Natural killer cell (primary cell): Measurements from ENCODE around the gene SLC26A2. TPM values are rescaled to one million over a fixed set of nuclear protein-coding genes. Genes with fewer than 3 reads are reported as not detected.

Experiments
- ATAC-seq, 3 donors: fragments of 150-1000 bp in 2 of 3; fragments of 200-7000 bp in 1 of 3; cut with Tn5 transposase; 1 replicate in 1 of 3; 2 replicates in 2 of 3; pipeline ENCODE4 v1.10.0; 2021; ENCODE audit warnings: mild to moderate bottlenecking in 2 of 3, moderate library complexity in 2 of 3
- DNase-seq, 2 donors: peaks; one replicate each; pipeline versions ENCODE4 v3.0.0 to v3.0.0-alpha.2; 2013 to 2021; ENCODE audit warnings: mixed read lengths in 1 of 2
- H3K27ac ChIP-seq: one replicate; pipeline ENCODE4 v1.5.1; 2013; ENCODE audit warnings: mild to moderate bottlenecking, low read length
- H3K27me3 ChIP-seq: one replicate; pipeline ENCODE4 v1.6.1; 2013; ENCODE audit warnings: low read length; ENCODE audit not compliant: control insufficient read depth, insufficient read depth
- H3K36me3 ChIP-seq: one replicate; pipeline ENCODE4 v1.6.1; 2013; ENCODE audit warnings: low read length; ENCODE audit not compliant: control insufficient read depth, insufficient read depth
- H3K4me1 ChIP-seq: one replicate; pipeline ENCODE4 v1.6.1; 2013; ENCODE audit warnings: low read length; ENCODE audit not compliant: control insufficient read depth, insufficient read depth
- H3K4me3 ChIP-seq: one replicate; pipeline ENCODE4 v1.5.1; 2013; ENCODE audit warnings: low read length
- H3K9me3 ChIP-seq: one replicate; pipeline ENCODE4 v1.6.1; 2013; ENCODE audit warnings: low read length; ENCODE audit not compliant: control insufficient read depth, insufficient read depth
- H3K27ac Mint-ChIP-seq, 2 donors: one replicate each; pipeline ENCODE4 v1.8.0; 2022; ENCODE audit warnings: mild to moderate bottlenecking in 2 of 2, mixed read lengths in 2 of 2, moderate library complexity in 1 of 2
- H3K27me3 Mint-ChIP-seq, 2 donors: one replicate each; pipeline ENCODE4 v1.8.0; 2022; ENCODE audit warnings: low read depth in 2 of 2, mixed read lengths in 2 of 2
- H3K36me3 Mint-ChIP-seq: one replicate; pipeline ENCODE4 v1.8.0; 2022; ENCODE audit warnings: mixed read lengths
- H3K4me1 Mint-ChIP-seq, 2 donors: one replicate each; pipeline ENCODE4 v1.8.0; 2022; ENCODE audit warnings: mixed read lengths in 2 of 2
- H3K4me3 Mint-ChIP-seq: one replicate; pipeline ENCODE4 v1.8.0; 2022; ENCODE audit warnings: mild to moderate bottlenecking, moderate library complexity, mixed read lengths
- H3K9me3 Mint-ChIP-seq, 2 donors: one replicate each; pipeline ENCODE4 v1.8.0; 2022; ENCODE audit warnings: mixed read lengths in 2 of 2
- CTCF ChIP-seq: fragments of 200-600 bp; IDR thresholded peaks from one replicate; pipeline ENCODE4 v1.8.0; 2022; ENCODE audit warnings: antibody characterized with exemption
- WGBS: methylation state at CpG from one replicate; pipeline ENCODE4 v1.1.7; 2013; ENCODE audit warnings: missing lambda C conversion rate; ENCODE audit not compliant: insufficient coverage; 5-methylcytosine and 5-hydroxymethylcytosine counted together
- intact Hi-C: fragments of 100-400 bp; cut with micrococcal nuclease; formaldehyde crosslinking; loops from one replicate; pipeline ENCODE4 v1.14.2; 2022
- total RNA-seq, 4 donors: library from RNA; stranded (reverse); fragments of 120-200 nt in 1 of 4; gene quantifications; one replicate each; pipeline versions ENCODE4 v1.2.3 to v1.2.4, GENCODE V29; 2013 to 2022

Gene SLC26A2
- total RNA-seq, 3 donors from 2014 or later (not counting 1 experiment from before 2014, with no cell fraction given): 6.2 to 10.9 (median 8.1) TPM

- DNase-seq (no peak), ATAC-seq (no peak)
- Mint-ChIP-seq H3K36me3 (no peaks in the 10 kb centered on the region), H3K9me3 (no peaks in the 10 kb centered on the region), H3K4me3 (peak overlapping the region; percentile 84), H3K4me1 (peaks cover 32 to 37% of the 10 kb centered on the region in 2 donors), H3K27me3 (no peaks in the 10 kb centered on the region), H3K27ac (peak overlapping the region; percentile 74 to 93)
- Histone ChIP-seq H3K27ac (no peak overlapping the region), H3K4me1 (peaks cover 15% of the 10 kb centered on the region), H3K4me3 (no peak overlapping the region), H3K27me3 (no peaks in the 10 kb centered on the region), H3K36me3 (peaks cover 5% of the 10 kb centered on the region), H3K9me3 (no peaks in the 10 kb centered on the region)
- 100% methylated on average over 3 of the region's 3 CpGs for WGBS
- no peak for TF ChIP-seq CTCF
- intact Hi-C loops: no loop called here
Measured at GRCh38 chr5:149998281-149998680, 37.7 kb downstream of the SLC26A2 start.

GRCh38 chr5:149999359-149999758, 38.8 kb downstream of the SLC26A2 start:
- Mint-ChIP-seq H3K27ac (peak overlapping the region; percentile 74 to 93), H3K4me3 (peak overlapping the region; percentile 84), H3K9me3 (no peaks in the 10 kb centered on the region), H3K36me3 (no peaks in the 10 kb centered on the region), H3K27me3 (no peaks in the 10 kb centered on the region), H3K4me1 (peaks cover 32 to 42% of the 10 kb centered on the region in 2 donors)
- Histone ChIP-seq H3K27ac (peak overlapping the region; percentile 91), H3K27me3 (no peaks in the 10 kb centered on the region), H3K4me3 (no peak overlapping the region), H3K36me3 (peaks cover 5% of the 10 kb centered on the region), H3K4me1 (peaks cover 15% of the 10 kb centered on the region), H3K9me3 (no peaks in the 10 kb centered on the region)
- intact Hi-C loops: no loop called here
- no peak for TF ChIP-seq CTCF
- no peak for DNase-seq
- WGBS: 89% methylated on average over 3 of the region's 3 CpGs
- no peak for ATAC-seq

- H3K4me3 ChIP-seq: peak overlapping the region; percentile 77
- H3K27ac ChIP-seq: peak overlapping the region; percentile 91
- no peaks in the 10 kb centered on the region for H3K9me3 ChIP-seq
- H3K27me3 ChIP-seq: no peaks in the 10 kb centered on the region
- no peaks in the 10 kb centered on the region for H3K27me3 Mint-ChIP-seq
- peaks cover 36 to 47% of the 10 kb centered on the region in 2 donors for H3K4me1 Mint-ChIP-seq
- H3K9me3 Mint-ChIP-seq: no peaks in the 10 kb centered on the region
- no peak for ATAC-seq
- WGBS: 30% methylated on average over 7 of the region's 7 CpGs
- peaks cover 15% of the 10 kb centered on the region for H3K4me1 ChIP-seq
- H3K36me3 ChIP-seq: peaks cover 5% of the 10 kb centered on the region
- no peak for DNase-seq
- peak overlapping the region; percentile 74 to 93 for H3K27ac Mint-ChIP-seq
- no peaks in the 10 kb centered on the region for H3K36me3 Mint-ChIP-seq
- H3K4me3 Mint-ChIP-seq: peak overlapping the region; percentile 84
- TF ChIP-seq CTCF: no peak
- intact Hi-C loops: no loop called here
Measured at GRCh38 chr5:149999866-150000255, 39.3 kb downstream of the SLC26A2 start.
